ENCODE results near the gene BACH2.
A peak's percentile ranks its signal among the peaks of the same experiment; 100 is the strongest.

The BACH2 gene

GRCh38 chr6:90144928-90145555 is 151.6 kb downstream of the BACH2 start:
- no peak overlapping the region for H3K4me3 ChIP-seq (ENCODE audit: low read depth, low read length)
- no peak for DNase-seq (ENCODE audit: low read depth)
- TF ChIP-seq CTCF (IDR thresholded peaks at IDR 0.05; ENCODE audit: insufficient read depth, low read depth, low read length, missing control alignments): no peak

- TF ChIP-seq CTCF (IDR thresholded peaks at IDR 0.05; ENCODE audit: insufficient read depth, low read depth, low read length, missing control alignments): no peak
- DNase-seq (ENCODE audit: low read depth): peak; percentile 27
- H3K4me3 ChIP-seq (ENCODE audit: low read depth, low read length): no peak overlapping the region
Observed at GRCh38 chr6:90144396-90144795, 152.2 kb downstream of the BACH2 start.

GRCh38 chr6:90140683-90141082 is 156.0 kb downstream of the BACH2 start:
- TF ChIP-seq CTCF (IDR thresholded peaks at IDR 0.05; ENCODE audit: insufficient read depth, low read depth, low read length, missing control alignments): no peak
- no peak overlapping the region for H3K4me3 ChIP-seq (ENCODE audit: low read depth, low read length)
- DNase-seq (ENCODE audit: low read depth): no peak

GRCh38 chr6:90139272-90139817 is 157.3 kb downstream of the BACH2 start:
- TF ChIP-seq CTCF (IDR thresholded peaks at IDR 0.05; ENCODE audit: insufficient read depth, low read depth, low read length, missing control alignments): no peak
- H3K4me3 ChIP-seq (ENCODE audit: low read depth, low read length): no peak overlapping the region
- DNase-seq (ENCODE audit: low read depth): no peak

GRCh38 chr6:90136837-90137568 is 159.6 kb downstream of the BACH2 start:
- no peak overlapping the region for H3K4me3 ChIP-seq (ENCODE audit: low read depth, low read length)
- DNase-seq (ENCODE audit: low read depth): no peak
- TF ChIP-seq CTCF (IDR thresholded peaks at IDR 0.05; ENCODE audit: insufficient read depth, low read depth, low read length, missing control alignments): no peak

GRCh38 chr6:90136176-90136575 is 160.5 kb downstream of the BACH2 start:
- TF ChIP-seq CTCF (IDR thresholded peaks at IDR 0.05; ENCODE audit: insufficient read depth, low read depth, low read length, missing control alignments): no peak
- H3K4me3 ChIP-seq (ENCODE audit: low read depth, low read length): no peak overlapping the region
- no peak for DNase-seq (ENCODE audit: low read depth)
